Measurements from ENCODE around the gene KRTAP5-3.

Gene KRTAP5-3

GRCh38 chr11:1623716-1624115, 15.5 kb upstream of the KRTAP5-3 start:
- H3K18ac ChIP-seq (ENCODE audit: low read length) = no peak overlapping the region
- H3K27me3 ChIP-seq (ENCODE audit: control insufficient read depth in 3 of 3, insufficient read depth in 3 of 3, low read depth in 1 of 3, low read length in 3 of 3) = peaks cover 0 to 28% (median 0%) of the 10 kb centered on the region in 3 experiments
- no peaks in the 10 kb centered on the region for H3K79me1 ChIP-seq (ENCODE audit: low read depth, low read length)
- peak overlapping the region; percentile 37 for H2AK5ac ChIP-seq (ENCODE audit: low read depth, low read length)
- H4K8ac ChIP-seq (ENCODE audit: low read depth, low read length) = peak overlapping the region; percentile 65
- H3K36me3 ChIP-seq (replicated peaks in 1 of 2; ENCODE audit: control insufficient read depth in 2 of 2, insufficient read depth in 2 of 2, low read length in 2 of 2) = no peaks in the 10 kb centered on the region
- no peak overlapping the region for H2BK120ac ChIP-seq (ENCODE audit: low read depth, low read length)
- WGBS, 2 donors (ENCODE audit: extremely low coverage in 2 of 2, insufficient read length in 2 of 2, insufficient replicate concordance in 1 of 2) = no CpG with 5 or more reads among the region's 9 CpGs
- peak overlapping the region in 1 of 2 donors; percentile 46 for H3K4me3 ChIP-seq (ENCODE audit: low read length in 2 of 2)
- H2BK12ac ChIP-seq (ENCODE audit: low read length) = peak overlapping the region; percentile 41
- H2BK15ac ChIP-seq (ENCODE audit: low read length) = peak overlapping the region; percentile 75
- H3K9ac ChIP-seq (ENCODE audit: low read depth, low read length, poor library complexity) = no peak overlapping the region
- H3K4ac ChIP-seq (ENCODE audit: low read length) = no peak overlapping the region
- DNase-seq (ENCODE audit: low spot score) = no peak
- peak overlapping the region; percentile 97 for H3K14ac ChIP-seq (ENCODE audit: low read length)
- no peak overlapping the region for H3K4me2 ChIP-seq (ENCODE audit: insufficient read depth, low read length, poor library complexity, severe bottlenecking)
- H3K27ac ChIP-seq (replicated peaks; ENCODE audit: low read length) = no peak overlapping the region
- H4K91ac ChIP-seq (ENCODE audit: low read depth, low read length, poor library complexity) = peak overlapping the region; percentile 72
- H2BK5ac ChIP-seq (ENCODE audit: low read length) = no peak overlapping the region
- H2AFZ ChIP-seq (ENCODE audit: low read length) = no peak overlapping the region
- H3K23ac ChIP-seq (ENCODE audit: low read depth, low read length, poor library complexity) = no peak overlapping the region
- H3K9me3 ChIP-seq (replicated peaks in 1 of 2; ENCODE audit: control insufficient read depth in 2 of 2, insufficient read depth in 1 of 2, low read depth in 1 of 2, low read length in 2 of 2) = no peaks in the 10 kb centered on the region
- H3K4me1 ChIP-seq (ENCODE audit: control insufficient read depth in 2 of 2, insufficient read depth in 1 of 2, low read depth in 1 of 2, low read length in 2 of 2) = peaks cover 0 to 2% of the 10 kb centered on the region in 2 donors

DNA sequence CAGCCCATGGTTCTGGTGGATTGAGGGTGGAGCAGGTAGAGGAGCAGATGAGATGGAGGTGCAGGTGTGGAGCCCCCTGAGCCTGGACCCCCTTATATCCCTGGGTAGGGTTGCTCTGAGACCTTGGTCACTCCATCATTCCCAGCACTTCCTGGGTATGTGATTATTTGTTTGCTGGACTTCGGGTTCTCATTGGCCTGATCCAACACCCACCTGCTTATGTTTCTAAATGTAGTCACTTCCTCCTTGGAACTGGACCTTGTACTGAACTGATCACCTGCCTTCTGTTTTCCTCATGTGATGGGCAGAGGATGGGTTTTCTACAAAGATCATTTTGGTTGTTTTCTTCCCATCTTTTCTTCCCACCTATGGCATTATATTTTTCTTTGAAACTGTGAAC, 13.8 kb upstream of the KRTAP5-3 start, which contains the start of gene KRTAP5-4:
Gene KRTAP5-4 (minus strand): TSS at position 53 of the 400 bp plus-strand sequence. CDS start 45 bp downstream, at position 8.
- Histone ChIP-seq H3K27me3 (ENCODE audit: control insufficient read depth in 3 of 3, insufficient read depth in 3 of 3, low read depth in 1 of 3, low read length in 3 of 3) (peaks cover 0 to 26% (median 0%) of the 10 kb centered on the region in 3 experiments), H2AFZ (ENCODE audit: low read length) (no peak within 1 kb of the TSS), H3K36me3 (replicated peaks in 1 of 2; ENCODE audit: control insufficient read depth in 2 of 2, insufficient read depth in 2 of 2, low read length in 2 of 2) (no peaks in the 10 kb centered on the region), H3K9me3 (replicated peaks in 1 of 2; ENCODE audit: control insufficient read depth in 2 of 2, insufficient read depth in 1 of 2, low read depth in 1 of 2, low read length in 2 of 2) (no peaks in the 10 kb centered on the region), H3K27ac (replicated peaks; ENCODE audit: low read length) (no peak within 1 kb of the TSS), H3K4me3 (ENCODE audit: low read length in 2 of 2) (no peak within 1 kb of the TSS), H3K4me1 (ENCODE audit: control insufficient read depth in 2 of 2, insufficient read depth in 1 of 2, low read depth in 1 of 2, low read length in 2 of 2) (peaks cover 0 to 2% of the 10 kb centered on the region in 2 donors), H3K23ac (ENCODE audit: low read depth, low read length, poor library complexity) (peak within 1 kb of the TSS; percentile 55), H4K91ac (ENCODE audit: low read depth, low read length, poor library complexity) (no peak within 1 kb of the TSS), H2BK120ac (ENCODE audit: low read depth, low read length) (no peak within 1 kb of the TSS), H3K4ac (ENCODE audit: low read length) (no peak within 1 kb of the TSS), H4K8ac (ENCODE audit: low read depth, low read length) (no peak within 1 kb of the TSS), H3K9ac (ENCODE audit: low read depth, low read length, poor library complexity) (no peak within 1 kb of the TSS), H3K14ac (ENCODE audit: low read length) (no peak within 1 kb of the TSS), H2BK5ac (ENCODE audit: low read length) (no peak within 1 kb of the TSS), H2BK15ac (ENCODE audit: low read length) (no peak within 1 kb of the TSS), H3K4me2 (ENCODE audit: insufficient read depth, low read length, poor library complexity, severe bottlenecking) (no peak within 1 kb of the TSS), H3K79me1 (ENCODE audit: low read depth, low read length) (no peaks in the 10 kb centered on the region), H2BK12ac (ENCODE audit: low read length) (no peak within 1 kb of the TSS), H3K18ac (ENCODE audit: low read length) (no peak within 1 kb of the TSS), H2AK5ac (ENCODE audit: low read depth, low read length) (no peak within 1 kb of the TSS)
- no peak for DNase-seq (ENCODE audit: low spot score)
- no CpG with 5 or more reads among the region's 1 CpG for WGBS, 2 donors (ENCODE audit: extremely low coverage in 2 of 2, insufficient read length in 2 of 2, insufficient replicate concordance in 1 of 2)

DNA sequence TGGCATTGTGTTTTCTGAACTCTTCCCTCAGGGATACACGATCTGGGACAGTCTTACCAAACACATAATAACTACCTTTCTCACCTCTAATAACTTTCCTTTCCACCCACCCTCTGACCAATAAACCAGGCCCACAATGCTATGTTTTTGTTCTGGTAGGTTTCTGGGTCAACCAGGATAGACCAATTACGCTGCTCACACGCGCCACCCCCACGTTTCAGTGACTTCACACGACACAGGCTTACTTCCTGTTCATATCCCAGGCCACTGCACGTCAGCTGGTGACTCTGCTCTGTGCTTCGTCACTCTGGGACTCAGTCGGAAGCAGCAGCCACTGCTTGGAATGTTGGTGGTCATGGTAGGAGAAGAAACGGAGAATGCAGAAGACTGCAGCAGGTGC, 11.2 kb upstream of the KRTAP5-3 start:
- H2BK15ac ChIP-seq (ENCODE audit: low read length) = no peak overlapping the region
- no peak overlapping the region for H3K4me3 ChIP-seq (ENCODE audit: low read length in 2 of 2)
- H3K36me3 ChIP-seq (replicated peaks in 1 of 2; ENCODE audit: control insufficient read depth in 2 of 2, insufficient read depth in 2 of 2, low read length in 2 of 2) = no peaks in the 10 kb centered on the region
- H3K4me1 ChIP-seq (ENCODE audit: control insufficient read depth in 2 of 2, insufficient read depth in 1 of 2, low read depth in 1 of 2, low read length in 2 of 2) = no peaks in the 10 kb centered on the region
- no peak overlapping the region for H2BK120ac ChIP-seq (ENCODE audit: low read depth, low read length)
- H2BK5ac ChIP-seq (ENCODE audit: low read length) = no peak overlapping the region
- no peak overlapping the region for H3K18ac ChIP-seq (ENCODE audit: low read length)
- H3K27me3 ChIP-seq (ENCODE audit: control insufficient read depth in 3 of 3, insufficient read depth in 3 of 3, low read depth in 1 of 3, low read length in 3 of 3) = peaks cover 0 to 9% (median 2%) of the 10 kb centered on the region in 3 experiments
- no peaks in the 10 kb centered on the region for H3K79me1 ChIP-seq (ENCODE audit: low read depth, low read length)
- no peak overlapping the region for H3K4ac ChIP-seq (ENCODE audit: low read length)
- H3K14ac ChIP-seq (ENCODE audit: low read length) = no peak overlapping the region
- H3K9me3 ChIP-seq (replicated peaks in 1 of 2; ENCODE audit: control insufficient read depth in 2 of 2, insufficient read depth in 1 of 2, low read depth in 1 of 2, low read length in 2 of 2) = no peaks in the 10 kb centered on the region
- no peak overlapping the region for H2AK5ac ChIP-seq (ENCODE audit: low read depth, low read length)
- H3K27ac ChIP-seq (replicated peaks; ENCODE audit: low read length) = no peak overlapping the region
- H3K9ac ChIP-seq (ENCODE audit: low read depth, low read length, poor library complexity) = no peak overlapping the region
- H3K23ac ChIP-seq (ENCODE audit: low read depth, low read length, poor library complexity) = no peak overlapping the region
- DNase-seq (ENCODE audit: low spot score) = no peak
- H3K4me2 ChIP-seq (ENCODE audit: insufficient read depth, low read length, poor library complexity, severe bottlenecking) = no peak overlapping the region
- no peak overlapping the region for H4K91ac ChIP-seq (ENCODE audit: low read depth, low read length, poor library complexity)
- no peak overlapping the region for H2AFZ ChIP-seq (ENCODE audit: low read length)
- H2BK12ac ChIP-seq (ENCODE audit: low read length) = no peak overlapping the region
- no peak overlapping the region for H4K8ac ChIP-seq (ENCODE audit: low read depth, low read length)
- no CpG with 5 or more reads among the region's 10 CpGs for WGBS, 2 donors (ENCODE audit: extremely low coverage in 2 of 2, insufficient read length in 2 of 2, insufficient replicate concordance in 1 of 2)

DNA sequence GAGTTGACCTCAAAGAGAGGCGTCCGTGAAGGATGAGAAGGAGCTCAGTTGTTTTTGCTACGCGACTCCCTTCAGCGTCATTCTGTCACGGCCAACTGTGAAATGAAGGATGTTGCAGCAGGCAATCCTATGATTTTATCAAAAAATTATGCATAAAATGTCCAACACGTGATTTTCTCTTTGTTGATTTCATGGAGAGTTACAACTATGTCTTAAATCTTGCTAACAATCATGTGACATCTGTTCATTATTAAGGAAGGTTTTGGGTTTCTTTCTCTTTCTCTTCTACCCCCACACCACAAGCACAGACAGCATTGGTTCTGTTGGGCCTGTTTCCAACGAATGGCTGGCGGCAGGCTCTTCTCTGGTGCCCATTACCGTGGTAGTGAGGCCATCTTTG, 10.0 kb upstream of the KRTAP5-3 start:
- no peak overlapping the region for H3K23ac ChIP-seq (ENCODE audit: low read depth, low read length, poor library complexity)
- WGBS, 2 donors (ENCODE audit: extremely low coverage in 2 of 2, insufficient read length in 2 of 2, insufficient replicate concordance in 1 of 2) = no CpG with 5 or more reads among the region's 10 CpGs

More for the DNA sequence above, 10.0 kb upstream of the KRTAP5-3 start:
- no peak overlapping the region for H2BK15ac ChIP-seq (ENCODE audit: low read length)
- no peaks in the 10 kb centered on the region for H3K4me1 ChIP-seq (ENCODE audit: control insufficient read depth in 2 of 2, insufficient read depth in 1 of 2, low read depth in 1 of 2, low read length in 2 of 2)
- peaks cover 0 to 4% (median 2%) of the 10 kb centered on the region in 3 experiments for H3K27me3 ChIP-seq (ENCODE audit: control insufficient read depth in 3 of 3, insufficient read depth in 3 of 3, low read depth in 1 of 3, low read length in 3 of 3)
- peak overlapping the region; percentile 10 for H2AK5ac ChIP-seq (ENCODE audit: low read depth, low read length)
- no peaks in the 10 kb centered on the region for H3K9me3 ChIP-seq (replicated peaks in 1 of 2; ENCODE audit: control insufficient read depth in 2 of 2, insufficient read depth in 1 of 2, low read depth in 1 of 2, low read length in 2 of 2)
- no peak overlapping the region for H4K91ac ChIP-seq (ENCODE audit: low read depth, low read length, poor library complexity)
- no peak overlapping the region for H2BK5ac ChIP-seq (ENCODE audit: low read length)
- H3K14ac ChIP-seq (ENCODE audit: low read length) = peak overlapping the region; percentile 6
- H3K18ac ChIP-seq (ENCODE audit: low read length) = no peak overlapping the region
- H3K27ac ChIP-seq (replicated peaks; ENCODE audit: low read length) = no peak overlapping the region
- no peaks in the 10 kb centered on the region for H3K79me1 ChIP-seq (ENCODE audit: low read depth, low read length)
- H3K4me2 ChIP-seq (ENCODE audit: insufficient read depth, low read length, poor library complexity, severe bottlenecking) = no peak overlapping the region
- no peak overlapping the region for H3K4me3 ChIP-seq (ENCODE audit: low read length in 2 of 2)
- H2BK12ac ChIP-seq (ENCODE audit: low read length) = no peak overlapping the region
- DNase-seq (ENCODE audit: low spot score) = no peak
- H3K9ac ChIP-seq (ENCODE audit: low read depth, low read length, poor library complexity) = no peak overlapping the region
- no peak overlapping the region for H3K4ac ChIP-seq (ENCODE audit: low read length)
- no peak overlapping the region for H2BK120ac ChIP-seq (ENCODE audit: low read depth, low read length)
- no peak overlapping the region for H4K8ac ChIP-seq (ENCODE audit: low read depth, low read length)
- no peaks in the 10 kb centered on the region for H3K36me3 ChIP-seq (replicated peaks in 1 of 2; ENCODE audit: control insufficient read depth in 2 of 2, insufficient read depth in 2 of 2, low read length in 2 of 2)
- no peak overlapping the region for H2AFZ ChIP-seq (ENCODE audit: low read length)
